NT2/D1 (cell line): ENCODE data around the gene NDN.

ENCODE experiments used
- SUZ12 ChIP-seq: IDR thresholded peaks from 2 replicates; pipeline ENCODE4 v1.6.1; 2011; ENCODE audit not compliant: insufficient read length, insufficient read depth; ENCODE audit errors: extremely low read depth
- YY1 ChIP-seq: IDR thresholded peaks from 2 replicates; pipeline ENCODE4 v1.6.1; 2011; ENCODE audit not compliant: insufficient read length, insufficient read depth
- ZNF274 ChIP-seq: IDR thresholded peaks from 2 replicates; pipeline ENCODE4 v1.6.1; 2011; ENCODE audit warnings: mild to moderate bottlenecking, low read depth, low read length

GRCh38 chr15:23648920-23649515 is 38.1 kb downstream of the NDN start:
- TF ChIP-seq YY1 (no peak), ZNF274 (no peak), SUZ12 (no peak)
